8988T (cell line): ENCODE results near the gene MSANTD1.

Experiments used
- DNase-seq: peaks from one replicate; pipeline ENCODE4 v3.0.0; 2011

MSANTD1 gene

DNA sequence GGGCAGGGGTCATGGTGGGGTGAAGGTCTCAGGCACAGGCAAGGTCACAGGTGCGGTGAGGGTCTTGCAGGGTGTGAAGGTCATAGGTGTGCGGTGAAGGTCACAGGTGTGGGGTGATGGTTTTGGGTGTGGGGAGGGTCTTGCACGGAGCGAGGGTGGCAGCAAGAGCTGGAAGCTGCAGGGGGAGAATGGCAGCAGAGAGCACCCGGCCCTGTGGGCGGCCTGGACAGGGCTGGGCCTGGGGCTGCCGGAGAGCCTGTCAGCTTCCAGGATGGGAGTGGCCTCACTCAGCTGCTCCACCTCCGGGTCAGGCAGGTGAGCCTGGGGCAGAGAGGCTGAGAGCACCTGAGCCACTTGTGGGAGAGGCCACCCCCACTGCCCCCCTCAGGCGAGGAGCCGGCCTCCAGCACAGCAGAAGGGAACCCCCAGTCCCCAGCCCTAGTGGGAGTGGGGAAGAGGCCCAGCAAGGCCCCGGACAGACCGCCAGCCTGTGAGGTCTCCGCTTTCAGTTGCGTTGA, 1.5 kb downstream of the MSANTD1 start:
- no peak for DNase-seq

DNA sequence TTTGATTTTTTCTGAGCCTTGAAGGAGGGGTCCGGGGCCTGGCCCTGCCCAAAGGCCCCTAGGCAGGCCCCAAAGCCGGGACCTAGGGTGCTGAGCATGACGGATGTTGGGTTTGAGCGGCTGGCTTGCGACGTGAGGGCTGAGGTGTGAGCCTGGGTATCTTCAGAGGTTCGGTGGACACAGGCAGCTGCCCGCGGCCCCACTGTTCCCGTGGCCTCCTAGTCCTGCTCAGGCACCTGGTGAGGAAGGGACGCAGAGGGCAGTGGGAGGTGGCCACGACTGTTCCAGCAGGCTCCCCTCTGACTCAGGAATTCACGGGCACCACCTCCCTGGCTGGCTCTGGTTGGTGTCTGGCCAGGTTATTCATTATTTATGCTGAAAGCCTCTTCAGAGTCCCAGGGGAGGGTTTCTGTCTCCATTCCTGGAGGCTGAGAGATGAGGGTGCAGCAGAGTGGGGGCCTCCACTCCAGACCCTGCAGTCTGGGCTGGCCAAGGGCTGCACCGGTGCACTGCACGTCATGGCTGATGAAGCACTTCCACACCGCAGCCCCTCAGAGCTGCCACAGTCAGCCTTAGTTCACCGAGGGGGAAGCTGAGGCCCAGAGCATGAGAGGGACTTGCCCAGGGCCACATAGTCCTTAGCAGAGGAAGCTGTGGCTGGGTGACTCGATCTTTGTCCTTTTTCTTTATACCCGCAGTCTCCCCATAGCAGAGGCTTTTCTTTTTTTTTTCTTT, 2.2 kb downstream of the MSANTD1 start:
- no peak for DNase-seq

DNA sequence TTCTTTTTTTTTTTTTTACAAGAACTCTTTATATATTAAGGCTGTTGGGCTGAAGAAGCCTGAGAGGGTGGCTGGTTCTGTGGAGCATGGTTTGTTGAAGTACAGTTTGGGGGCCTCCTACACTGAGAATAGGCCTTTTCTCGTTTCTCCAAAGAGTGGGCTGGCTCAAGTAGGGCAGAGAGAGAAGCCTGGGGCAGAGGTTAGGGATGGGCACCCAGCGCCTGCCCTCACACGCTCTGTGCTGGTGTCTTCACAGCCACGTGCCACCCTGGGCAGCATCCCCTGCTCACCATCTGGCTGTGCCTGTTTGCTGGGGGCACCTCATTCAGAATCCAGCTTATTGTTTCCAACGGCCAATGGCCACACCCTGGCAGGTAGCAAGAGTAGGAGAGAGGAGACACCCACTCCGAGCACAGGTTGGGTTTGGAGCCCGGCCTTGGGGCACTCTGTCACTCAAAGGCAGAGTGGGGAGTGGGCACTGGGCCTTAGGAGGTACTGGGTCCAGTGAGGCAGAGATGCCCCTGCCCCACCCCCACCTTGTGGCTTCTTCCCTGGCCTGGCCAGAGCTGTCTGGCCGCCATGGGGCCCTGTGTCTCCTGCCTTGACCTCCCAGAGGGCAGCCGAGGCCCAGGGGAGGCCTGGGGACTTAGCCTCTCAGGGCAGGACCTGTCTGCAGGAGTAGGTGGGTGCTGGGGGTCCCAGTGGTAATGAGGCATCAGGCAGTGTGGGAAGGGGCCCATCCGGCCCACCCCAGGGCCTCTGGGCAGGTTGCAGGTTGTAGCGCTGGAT, 2.9 kb downstream of the MSANTD1 start:
- DNase-seq, result peak; percentile 31

DNA sequence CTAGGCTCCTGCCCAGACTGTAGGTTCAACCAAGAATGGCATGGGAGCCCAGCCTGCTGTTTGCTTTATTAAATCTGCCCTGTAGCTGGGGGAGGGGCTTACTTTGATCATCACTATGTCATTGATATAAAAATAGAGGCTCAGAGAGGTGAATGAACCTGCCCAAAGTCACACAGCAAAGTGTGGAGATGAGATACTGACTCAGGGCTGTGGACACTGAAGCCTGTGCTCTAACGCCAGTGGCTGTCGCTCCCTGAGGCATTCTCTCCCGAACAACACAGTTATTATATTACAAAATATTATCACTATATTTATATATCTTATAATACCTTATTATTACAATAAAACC, 3.5 kb downstream of the MSANTD1 start:
- DNase-seq, result no peak

DNA sequence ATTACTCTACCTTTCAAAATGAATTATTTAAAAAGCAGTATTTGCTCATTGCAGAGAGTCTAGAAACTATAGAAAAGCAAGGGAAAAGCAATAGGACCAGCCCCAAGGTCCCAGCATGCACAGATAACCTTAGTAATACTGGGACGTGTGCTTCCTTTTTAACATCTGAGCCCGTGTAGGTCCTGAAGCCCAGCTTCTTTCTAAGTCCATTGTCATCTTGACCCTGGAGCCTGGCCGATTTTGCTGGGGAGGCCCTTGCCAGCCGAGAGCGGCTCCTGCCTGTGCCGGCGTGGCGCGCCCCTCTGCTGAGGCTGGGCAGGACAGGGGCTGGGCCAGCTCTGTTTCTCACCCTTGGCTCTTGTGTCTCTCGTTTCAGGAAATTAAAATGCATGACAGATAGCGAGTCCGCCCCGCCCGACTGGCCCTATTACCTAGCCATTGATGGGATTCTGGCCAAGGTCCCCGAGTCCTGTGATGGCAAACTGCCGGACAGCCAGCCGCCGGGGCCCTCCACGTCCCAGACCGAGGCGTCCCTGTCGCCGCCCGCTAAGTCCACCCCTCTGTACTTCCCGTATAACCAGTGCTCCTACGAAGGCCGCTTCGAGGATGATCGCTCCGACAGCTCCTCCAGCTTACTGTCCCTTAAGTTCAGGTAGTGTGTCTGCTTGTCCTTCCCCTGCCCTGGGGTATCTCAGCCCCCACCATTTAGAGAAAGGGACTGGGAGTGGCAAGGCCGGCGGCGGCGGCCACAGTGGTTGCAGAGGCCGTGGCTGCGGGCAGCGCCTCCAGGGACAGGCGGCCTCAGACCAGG, 4.1 kb downstream of the MSANTD1 start:
- DNase-seq, result peak; percentile 37

DNA sequence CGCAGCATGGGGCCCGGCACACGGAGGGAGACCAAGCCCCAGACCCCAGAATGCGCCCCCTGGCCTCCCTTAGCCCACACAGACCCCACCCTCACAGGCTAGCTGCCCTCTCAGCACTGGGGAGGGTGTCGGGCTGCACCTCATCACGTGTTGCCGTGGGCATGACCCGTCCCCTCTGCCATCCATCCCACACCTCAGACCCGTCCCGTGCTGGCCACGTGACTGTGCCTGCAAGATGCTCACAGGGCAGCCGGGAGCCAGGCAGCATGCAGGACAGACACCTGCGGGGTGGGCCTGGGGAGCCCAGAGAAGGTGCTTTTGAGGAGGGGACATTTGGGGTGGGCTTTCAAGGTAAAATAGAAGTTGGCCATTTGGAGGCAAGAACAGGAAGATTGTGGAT, 4.8 kb downstream of the MSANTD1 start:
- peak; percentile 31 for DNase-seq

GRCh38 chr4:3254302-3255131, 5.6 kb downstream of the MSANTD1 start:
- DNase-seq, result peak; percentile 33

DNA sequence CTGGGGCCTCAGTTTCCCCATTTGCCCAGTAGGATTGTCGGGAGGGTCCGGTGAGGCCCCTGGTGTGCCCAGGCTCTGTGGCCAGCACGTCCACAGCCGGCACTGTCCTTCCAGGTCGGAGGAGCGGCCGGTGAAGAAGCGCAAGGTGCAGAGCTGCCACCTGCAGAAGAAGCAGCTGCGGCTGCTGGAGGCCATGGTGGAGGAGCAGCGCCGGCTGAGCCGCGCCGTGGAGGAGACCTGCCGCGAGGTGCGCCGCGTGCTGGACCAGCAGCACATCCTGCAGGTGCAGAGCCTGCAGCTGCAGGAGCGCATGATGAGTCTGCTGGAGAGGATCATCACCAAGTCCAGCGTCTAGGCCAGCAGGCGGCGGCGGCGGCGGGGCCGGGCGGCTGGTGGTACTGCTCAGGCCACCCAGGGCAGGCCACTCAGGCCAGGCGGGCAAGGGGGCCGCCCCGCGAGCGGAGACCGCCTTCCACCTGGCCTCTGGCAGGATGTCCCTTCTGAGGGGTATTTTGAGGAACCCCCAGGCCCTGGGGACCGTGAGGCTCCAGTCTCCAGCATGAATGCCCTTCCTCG, 6.7 kb downstream of the MSANTD1 start:
- DNase-seq, result peak; percentile 10

- DNase-seq, result peak; percentile 15
These were observed 7.5 kb downstream of the MSANTD1 start for GRCh38 chr4:3256230-3257102.

DNA sequence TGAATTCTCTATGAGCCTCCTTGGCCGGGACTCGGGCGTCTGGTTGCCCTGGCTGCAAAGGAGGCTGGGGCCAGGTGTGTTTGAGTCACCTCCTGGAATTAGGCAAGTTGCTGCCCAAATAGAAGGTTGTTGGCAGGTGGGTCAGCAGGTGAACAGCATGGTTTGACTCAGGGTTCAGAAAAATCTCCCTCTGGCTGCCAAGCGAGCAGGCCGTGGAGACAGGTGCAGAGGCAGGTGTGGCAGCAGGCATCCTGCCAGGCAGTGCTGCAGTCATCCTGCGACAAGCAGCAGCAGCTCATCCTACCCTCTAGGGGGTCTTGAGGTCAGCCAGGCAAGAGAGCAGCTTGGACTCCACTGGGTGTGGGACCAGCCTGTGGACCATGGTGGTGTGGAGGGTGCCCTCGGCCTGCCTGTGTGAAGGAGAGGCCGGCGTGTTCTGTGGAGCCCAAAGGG, 8.2 kb downstream of the MSANTD1 start:
- DNase-seq, result no peak

DNA sequence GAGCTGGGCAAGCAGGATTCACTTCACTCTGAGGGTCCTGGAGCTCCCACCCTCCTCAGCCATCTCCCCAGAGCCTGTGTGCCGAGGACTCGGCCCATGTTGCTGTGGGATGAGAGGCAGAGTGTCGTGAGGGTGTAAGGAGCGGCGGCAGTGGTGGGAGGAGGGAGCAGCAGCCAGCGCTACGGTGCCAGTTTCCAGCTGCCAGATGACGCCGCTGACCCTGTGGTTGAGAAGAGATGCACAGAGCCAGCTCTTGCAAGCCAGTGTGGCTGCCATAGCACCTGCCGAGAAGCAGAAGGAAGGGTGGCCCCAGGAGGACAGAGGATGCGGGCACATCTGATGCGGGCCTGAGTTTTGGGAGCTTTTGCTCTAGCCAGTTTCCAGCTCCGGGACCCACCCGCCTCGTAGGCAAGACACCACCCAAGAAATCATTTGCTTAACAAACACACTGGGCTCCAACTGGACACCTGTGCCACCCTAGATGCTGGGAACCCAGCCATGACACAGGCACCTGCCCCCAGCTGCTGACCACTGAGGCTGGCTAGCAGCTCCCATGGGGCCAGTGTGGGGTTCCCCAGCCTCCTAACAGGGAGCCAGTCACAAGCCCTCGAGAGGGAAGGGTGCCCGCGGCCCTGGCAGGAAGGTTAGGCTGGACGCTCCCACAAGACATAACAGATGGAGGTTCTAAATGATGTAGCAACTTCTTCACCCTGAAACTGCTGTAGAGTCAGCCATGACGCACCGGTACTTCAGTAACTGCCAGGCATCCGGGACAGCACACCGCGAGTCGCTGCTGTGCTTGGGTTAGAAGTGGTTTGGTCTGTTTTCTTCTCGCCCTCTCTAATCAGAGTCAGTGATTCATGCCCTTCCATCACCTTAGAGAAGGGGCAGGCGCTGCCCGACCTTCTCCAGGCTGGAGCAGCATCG, 8.9 kb downstream of the MSANTD1 start:
- peak; percentile 63 for DNase-seq

GRCh38 chr4:3261411-3262207, 12.7 kb downstream of the MSANTD1 start:
- no peak for DNase-seq

DNA sequence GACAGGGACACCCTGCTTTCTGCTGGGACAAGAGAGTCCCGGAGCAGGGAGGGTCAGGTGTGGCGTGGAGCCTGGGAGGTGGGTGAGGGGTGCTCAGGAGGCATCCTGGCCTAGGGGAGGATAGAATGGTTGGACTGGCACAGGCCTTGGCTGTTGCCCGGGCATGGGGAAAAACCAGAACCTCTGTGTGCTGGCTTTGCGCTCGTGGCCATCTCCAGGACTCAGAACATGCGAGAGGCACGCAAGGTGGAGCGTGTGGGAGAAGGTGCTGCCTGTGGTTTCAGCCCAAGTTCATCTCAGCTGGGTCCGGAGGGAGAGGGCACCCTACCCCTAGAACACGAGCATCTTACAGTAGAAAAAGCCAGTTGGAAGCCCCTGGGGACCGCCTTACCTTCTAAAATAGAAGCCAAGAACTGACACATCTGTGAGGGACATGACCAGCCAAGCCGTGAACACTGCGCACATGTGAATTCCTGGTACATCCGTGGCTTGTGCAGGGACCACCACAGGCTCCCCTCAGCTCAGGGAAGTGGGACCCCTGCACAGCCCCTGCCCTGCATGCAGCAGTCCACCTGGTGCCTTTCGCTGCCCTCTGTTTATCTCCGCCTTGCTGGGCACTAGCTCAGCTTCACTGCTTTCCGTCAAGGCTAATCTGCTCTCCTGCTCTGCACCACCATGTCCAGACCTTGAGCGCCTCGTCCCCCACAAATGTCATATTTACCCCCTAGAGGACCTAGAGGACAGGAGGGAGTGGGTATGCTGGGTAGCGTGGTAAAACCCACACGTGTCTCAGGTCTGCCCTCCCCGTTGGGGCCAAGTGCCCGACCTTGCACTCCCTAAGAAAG, 13.5 kb downstream of the MSANTD1 start:
- no peak for DNase-seq

DNA sequence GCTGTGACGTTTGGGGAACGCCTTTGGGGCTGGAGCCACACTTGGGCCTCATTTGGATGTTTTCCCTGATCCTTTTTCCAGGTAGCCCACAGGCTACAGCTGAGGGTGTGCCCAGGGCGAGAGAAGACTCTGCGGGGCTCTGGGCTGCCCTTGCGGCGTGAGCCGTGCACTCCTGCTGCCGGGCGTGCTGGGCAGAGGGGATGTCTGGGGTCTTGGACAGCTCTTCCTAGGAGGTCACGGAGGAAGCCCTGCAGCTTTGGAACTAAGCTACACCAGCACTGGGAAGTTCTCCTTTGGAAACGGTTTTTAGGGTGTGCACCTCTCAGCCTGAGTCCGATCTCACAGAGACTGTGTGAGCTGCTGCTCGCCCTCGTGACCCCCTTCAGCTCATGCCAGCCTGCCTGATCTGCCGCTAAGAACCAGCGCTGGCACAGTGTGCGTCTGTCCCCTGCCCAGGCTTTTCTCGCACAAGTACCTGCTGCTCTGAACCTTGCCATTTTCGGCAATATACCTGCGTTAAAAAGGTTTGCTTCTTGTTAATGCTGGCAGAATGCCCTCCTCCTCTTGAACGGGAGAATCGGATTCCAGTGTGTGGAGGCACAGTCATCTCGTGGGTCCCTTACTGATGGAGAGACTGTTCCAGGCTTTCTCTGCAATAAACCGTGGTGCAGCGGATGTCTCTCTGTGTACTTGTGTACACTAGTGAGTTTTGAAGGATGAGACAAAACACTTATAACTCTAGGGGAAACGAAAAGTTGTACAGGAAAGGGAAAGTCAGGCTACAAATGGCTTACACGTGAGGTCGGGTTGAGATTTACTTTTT, 14.3 kb downstream of the MSANTD1 start:
- DNase-seq, result no peak

- DNase-seq, result no peak
These were observed 14.9 kb downstream of the MSANTD1 start for GRCh38 chr4:3263876-3264193.

DNA sequence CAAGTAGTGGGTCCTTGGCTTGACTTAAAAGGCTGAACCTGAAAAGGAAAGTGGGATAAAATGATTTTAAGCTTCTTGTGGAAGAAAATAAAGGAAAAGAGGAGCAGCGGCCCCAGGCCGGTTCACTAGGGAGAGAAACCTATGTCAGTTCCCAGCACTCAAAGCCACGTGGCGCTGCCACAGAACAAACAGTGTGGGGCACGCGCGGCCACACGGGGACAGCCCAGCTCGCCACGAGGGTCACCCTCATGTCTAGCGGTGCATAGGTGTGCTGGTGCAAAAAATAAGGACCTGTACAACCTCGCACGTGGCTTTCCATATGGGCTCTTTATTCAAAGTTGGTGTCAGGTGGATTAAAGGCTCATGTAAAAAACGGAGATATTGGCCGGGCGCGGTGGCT, 17.1 kb downstream of the MSANTD1 start:
- DNase-seq, result no peak
